Lower leg skin (tissue), 3 donors: ENCODE results near the gene TCF7L1.

Source experiments
- CTCF ChIP-seq, 3 donors: fragments of 450-650 bp; IDR thresholded peaks; one replicate each; pipeline ENCODE4 v1.5.1; 2016; ENCODE audit warnings: antibody characterized with exemption in 3 of 3, mild to moderate bottlenecking in 3 of 3, moderate library complexity in 2 of 3
- POLR2A ChIP-seq, 2 donors: fragments of 450-650 bp; IDR thresholded peaks; one replicate each; pipeline ENCODE4 v1.6.1; 2016 to 2017; ENCODE audit warnings: antibody characterized with exemption in 2 of 2, mild to moderate bottlenecking in 1 of 2, moderate library complexity in 1 of 2

- no peak for TF ChIP-seq POLR2A (IDR thresholded peaks at IDR 0.05)
- no peak for TF ChIP-seq CTCF (IDR thresholded peaks at IDR 0.05)
These were observed 2.4 kb downstream of the TCF7L1 start for GRCh38 chr2:85135660-85135914.
